RWPE1 (cell line): ENCODE data around the gene DPPA4.
"Not testable (repeated sequence)": the region's sequence is repeated elsewhere in the genome, so short reads cannot be mapped to it uniquely, and the experiment has no call there.

Source experiments
- CTCF ChIA-PET: fragments of 350-600 bp; sonication (Branson Sonifier 250); formaldehyde crosslinking; extraction: SDS; loops from one replicate; lab custom pipeline; 2021; lab: Yijun Ruan, JAX
- POLR2A ChIA-PET: fragments of 400-600 bp; formaldehyde crosslinking; extraction: SDS; loops from one replicate; lab custom pipeline; 2020; ENCODE audit warnings: antibody characterized with exemption; ENCODE audit not compliant: low non-redundant PET; lab: Yijun Ruan, JAX
- DNase-seq: peaks from one replicate; pipeline ENCODE4 v3.0.0; 2012; ENCODE audit warnings: low spot score
- H3K27ac ChIP-seq: fragments of 450-650 bp; 2 replicates; pipeline ENCODE4 v1.5.1; 2017
- CTCF ChIP-seq: fragments of 450-650 bp; conservative IDR thresholded peaks from 2 replicates; pipeline ENCODE4 v1.5.1; 2017; ENCODE audit warnings: low read depth, mild to moderate bottlenecking

DPPA4 gene

GRCh38 chr3:109373933-109374332, 36.6 kb upstream of the DPPA4 start:
- no peak for DNase-seq
- POLR2A ChIA-PET = no interaction called here
- H3K27ac ChIP-seq = no peak overlapping the region
- TF ChIP-seq CTCF = no peak
- CTCF ChIA-PET = no interaction called here

GRCh38 chr3:109372639-109373038, 35.3 kb upstream of the DPPA4 start:
- CTCF ChIA-PET = no interaction called here
- DNase-seq = no peak

GRCh38 chr3:109369510-109369909, 32.2 kb upstream of the DPPA4 start:
- H3K27ac ChIP-seq = no peak overlapping the region
- ChIA-PET CTCF (no interaction called here), POLR2A (no interaction called here)
- no peak for DNase-seq
- no peak for TF ChIP-seq CTCF

More at GRCh38 chr3:109372639-109373038, 35.3 kb upstream of the DPPA4 start:
- no peak for TF ChIP-seq CTCF
- H3K27ac ChIP-seq = no peak overlapping the region
- POLR2A ChIA-PET = no interaction called here

GRCh38 chr3:109364088-109364487, 26.7 kb upstream of the DPPA4 start:
- TF ChIP-seq CTCF = no peak
- DNase-seq = no peak
- H3K27ac ChIP-seq = no peak overlapping the region
- CTCF ChIA-PET = interaction anchor here (0.7 kb wide), 1 partner anchor 525 kb away, joined by 4 read pairs; no protein-coding TSS in a partner anchor
- POLR2A ChIA-PET = no interaction called here

- no peak for DNase-seq
- no peak for TF ChIP-seq CTCF
- ChIA-PET CTCF (no interaction called here), POLR2A (no interaction called here)
- no peak overlapping the region for H3K27ac ChIP-seq
These were observed 26.3 kb upstream of the DPPA4 start for GRCh38 chr3:109363634-109364033.

GRCh38 chr3:109362823-109363222, 25.5 kb upstream of the DPPA4 start:
- no peak for DNase-seq
- no peak for TF ChIP-seq CTCF
- H3K27ac ChIP-seq = no peak overlapping the region
- ChIA-PET POLR2A (no interaction called here), CTCF (no interaction called here)

GRCh38 chr3:109358809-109359208, 21.5 kb upstream of the DPPA4 start:
- not testable (repeated sequence) for H3K27ac ChIP-seq

More at GRCh38 chr3:109358809-109359208, 21.5 kb upstream of the DPPA4 start:
- DNase-seq, CTCF ChIA-PET, POLR2A ChIA-PET: not testable (repeated sequence)
